C4-2B (cell line): ENCODE data around the gene RSRC1.

Experiments
- CTCF ChIP-seq: fragments of 450-650 bp; conservative IDR thresholded peaks from 2 replicates; pipeline ENCODE4 v1.5.1; 2017; ENCODE audit warnings: mild to moderate bottlenecking
- ZFX ChIP-seq: fragments of 450-650 bp; IDR thresholded peaks from 2 replicates; pipeline ENCODE4 v1.6.1; 2017

DNA sequence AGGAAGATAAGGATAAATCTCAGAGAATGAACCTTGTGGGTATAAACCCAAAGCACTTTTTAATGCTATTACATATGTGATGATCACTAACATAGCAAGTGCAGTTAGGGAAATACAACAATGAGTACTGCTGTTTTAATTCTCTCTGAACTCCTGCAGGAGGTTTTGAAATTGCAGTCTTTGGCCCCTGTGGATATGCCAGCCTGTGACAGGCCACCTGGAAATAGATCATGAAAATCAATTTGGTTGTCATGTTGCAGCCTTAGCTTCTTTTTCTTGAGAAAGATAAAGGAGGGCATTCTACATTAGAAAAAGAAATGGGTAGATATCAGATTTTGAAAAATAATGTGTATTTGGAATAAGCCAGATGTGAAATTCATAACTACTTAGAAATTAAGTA, 103.6 kb downstream of the RSRC1 start:
- TF ChIP-seq CTCF (no peak), ZFX (no peak)
